Skeletal muscle cell (primary cell): ENCODE measurements around the gene ADARB2.

ENCODE experiments used
- DNase-seq: peaks from one replicate; pipeline ENCODE4 v3.0.0-alpha.2; 2010; ENCODE audit warnings: low read depth
- H3K4me3 ChIP-seq: 2 replicates; pipeline ENCODE4 v1.5.1; 2011; ENCODE audit warnings: low read depth, mild to moderate bottlenecking, control low read depth, low read length, moderate library complexity

ADARB2 gene

GRCh38 chr10:1650542-1651269 is 86.6 kb downstream of the ADARB2 start:
- no peak for DNase-seq

GRCh38 chr10:1648648-1649047 is 88.7 kb downstream of the ADARB2 start:
- DNase-seq, result no peak

More at GRCh38 chr10:1650542-1651269, 86.6 kb downstream of the ADARB2 start:
- no peak overlapping the region for H3K4me3 ChIP-seq

GRCh38 chr10:1646332-1646731 is 91.0 kb downstream of the ADARB2 start:
- H3K4me3 ChIP-seq, result no peak overlapping the region
- no peak for DNase-seq

More at GRCh38 chr10:1648648-1649047, 88.7 kb downstream of the ADARB2 start:
- no peak overlapping the region for H3K4me3 ChIP-seq

- no peak for DNase-seq
- H3K4me3 ChIP-seq, result no peak overlapping the region
These were observed 91.4 kb downstream of the ADARB2 start for GRCh38 chr10:1645896-1646295.

- no peak overlapping the region for H3K4me3 ChIP-seq
- DNase-seq, result no peak
These were observed 93.1 kb downstream of the ADARB2 start for GRCh38 chr10:1644191-1644711.

- no peak overlapping the region for H3K4me3 ChIP-seq
- no peak for DNase-seq
These were observed 93.5 kb downstream of the ADARB2 start for GRCh38 chr10:1643908-1644179.

GRCh38 chr10:1643161-1643907 is 94.0 kb downstream of the ADARB2 start:
- H3K4me3 ChIP-seq, result no peak overlapping the region
- DNase-seq, result no peak

- no peak overlapping the region for H3K4me3 ChIP-seq
- no peak for DNase-seq
These were observed 94.6 kb downstream of the ADARB2 start for GRCh38 chr10:1642600-1643160.

GRCh38 chr10:1641402-1641801 is 95.9 kb downstream of the ADARB2 start:
- no peak for DNase-seq

GRCh38 chr10:1638889-1639419 is 98.4 kb downstream of the ADARB2 start:
- DNase-seq, result no peak
- no peak overlapping the region for H3K4me3 ChIP-seq

More at GRCh38 chr10:1641402-1641801, 95.9 kb downstream of the ADARB2 start:
- no peak overlapping the region for H3K4me3 ChIP-seq

- H3K4me3 ChIP-seq, result no peak overlapping the region
- no peak for DNase-seq
These were observed 102.0 kb downstream of the ADARB2 start for GRCh38 chr10:1635340-1635739.

- DNase-seq, result no peak
- H3K4me3 ChIP-seq, result no peak overlapping the region
These were observed 103.1 kb downstream of the ADARB2 start for GRCh38 chr10:1634239-1634638.

- no peak overlapping the region for H3K4me3 ChIP-seq
- no peak for DNase-seq
These were observed 103.5 kb downstream of the ADARB2 start for GRCh38 chr10:1633783-1634182.

- no peak overlapping the region for H3K4me3 ChIP-seq
- no peak for DNase-seq
These were observed 104.7 kb downstream of the ADARB2 start for GRCh38 chr10:1632596-1632995.

GRCh38 chr10:1632141-1632540 is 105.2 kb downstream of the ADARB2 start:
- no peak overlapping the region for H3K4me3 ChIP-seq
- DNase-seq, result no peak

- H3K4me3 ChIP-seq, result no peak overlapping the region
- DNase-seq, result no peak
These were observed 106.0 kb downstream of the ADARB2 start for GRCh38 chr10:1631282-1631681.

- H3K4me3 ChIP-seq, result no peak overlapping the region
- no peak for DNase-seq
These were observed 107.0 kb downstream of the ADARB2 start for GRCh38 chr10:1630304-1630703.

GRCh38 chr10:1629326-1630198 is 107.8 kb downstream of the ADARB2 start:
- no peak for DNase-seq

GRCh38 chr10:1628757-1629156 is 108.6 kb downstream of the ADARB2 start:
- no peak for DNase-seq

More at GRCh38 chr10:1629326-1630198, 107.8 kb downstream of the ADARB2 start:
- no peak overlapping the region for H3K4me3 ChIP-seq

More at GRCh38 chr10:1628757-1629156, 108.6 kb downstream of the ADARB2 start:
- H3K4me3 ChIP-seq, result no peak overlapping the region
